Chondrocyte (in vitro differentiated cells): Measurements from ENCODE around the gene ADGRF5. TPM values are rescaled to one million over a fixed set of nuclear protein-coding genes. Genes with fewer than 3 reads are reported as not detected.
A peak's percentile ranks its signal among the peaks of the same experiment; 100 is the strongest.

Experiments used
- DNase-seq: peaks from one replicate; pipeline ENCODE4 v3.0.0; 2021; ENCODE audit warnings: mixed read lengths, low spot score
- H3K27ac Mint-ChIP-seq: one replicate; pipeline ENCODE4 v1.8.0; 2021; ENCODE audit warnings: mild to moderate bottlenecking, moderate library complexity, mixed read lengths; ENCODE audit not compliant: unreplicated experiment
- H3K27me3 Mint-ChIP-seq: 2 replicates; pipeline ENCODE4 v1.8.0; 2021; ENCODE audit warnings: low read depth, mixed read lengths
- H3K36me3 Mint-ChIP-seq: 2 replicates; pipeline ENCODE4 v1.8.0; 2021; ENCODE audit warnings: low read depth, mixed read lengths
- H3K4me1 Mint-ChIP-seq: 2 replicates; pipeline ENCODE4 v1.8.0; 2021; ENCODE audit warnings: low read depth, mild to moderate bottlenecking, mixed read lengths
- H3K4me3 Mint-ChIP-seq: one replicate; pipeline ENCODE4 v1.8.0; 2021; ENCODE audit warnings: mild to moderate bottlenecking, moderate library complexity, mixed read lengths; ENCODE audit not compliant: unreplicated experiment
- H3K9me3 Mint-ChIP-seq: 2 replicates; pipeline ENCODE4 v1.8.0; 2021; ENCODE audit warnings: low read depth, mixed read lengths
- CTCF ChIP-seq: fragments of 200-600 bp; sonication (generic); IDR thresholded peaks from 2 replicates; pipeline ENCODE4 v1.5.0; 2021; ENCODE audit warnings: antibody characterized with exemption, mild to moderate bottlenecking, moderate library complexity
- total RNA-seq: library from RNA; stranded (reverse); gene quantifications from 3 replicates; pipeline ENCODE4 v1.2.1, GENCODE V29; 2021

ADGRF5 gene
- total RNA-seq, 1 donor from 2014 or later = 0.67 TPM

DNA sequence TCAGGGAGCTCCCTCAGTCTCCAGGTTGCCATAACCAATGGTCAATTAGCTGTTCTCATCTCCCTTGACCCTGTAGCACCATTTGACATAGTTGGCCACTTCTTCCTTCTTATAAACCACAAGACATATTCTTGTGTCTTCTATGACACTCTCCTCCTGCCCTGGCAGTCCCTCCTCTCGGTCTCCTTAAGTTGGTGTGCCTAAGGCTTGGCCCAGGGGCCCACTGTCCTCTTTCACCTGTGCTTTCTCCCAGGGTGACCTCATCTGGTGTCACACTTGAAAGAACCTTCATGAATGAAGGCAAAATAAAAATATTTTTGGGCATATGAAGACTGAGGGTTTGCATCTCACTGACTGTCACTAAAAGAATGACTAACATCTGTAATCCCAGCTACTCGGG lies 9.7 kb upstream of the ADGRF5 start:
- Mint-ChIP-seq H3K27me3 (peaks cover 5% of the 10 kb centered on the region), H3K4me1 (peaks cover 35% of the 10 kb centered on the region), H3K27ac (no peak overlapping the region), H3K9me3 (no peaks in the 10 kb centered on the region), H3K4me3 (no peak overlapping the region), H3K36me3 (no peaks in the 10 kb centered on the region)
- no peak for DNase-seq
- TF ChIP-seq CTCF = no peak

GRCh38 chr6:46930331-46930730 lies 8.6 kb upstream of the ADGRF5 start:
- Mint-ChIP-seq H3K4me1 (peaks cover 35% of the 10 kb centered on the region), H3K9me3 (no peaks in the 10 kb centered on the region), H3K4me3 (no peak overlapping the region), H3K27ac (no peak overlapping the region), H3K36me3 (no peaks in the 10 kb centered on the region), H3K27me3 (no peaks in the 10 kb centered on the region)
- no peak for TF ChIP-seq CTCF
- DNase-seq = no peak

- H3K4me3 Mint-ChIP-seq = no peak overlapping the region
- peaks cover 15% of the 10 kb centered on the region for H3K4me1 Mint-ChIP-seq
- H3K9me3 Mint-ChIP-seq = no peaks in the 10 kb centered on the region
- no peaks in the 10 kb centered on the region for H3K36me3 Mint-ChIP-seq
- H3K27me3 Mint-ChIP-seq = no peaks in the 10 kb centered on the region
- TF ChIP-seq CTCF = no peak
- no peak for DNase-seq
- H3K27ac Mint-ChIP-seq = peak overlapping the region; percentile 35
These were observed 5.3 kb upstream of the ADGRF5 start for GRCh38 chr6:46927066-46927465.

GRCh38 chr6:46926481-46926880 lies 4.7 kb upstream of the ADGRF5 start:
- H3K4me3 Mint-ChIP-seq = no peak overlapping the region
- TF ChIP-seq CTCF = no peak
- H3K27me3 Mint-ChIP-seq = no peaks in the 10 kb centered on the region
- no peaks in the 10 kb centered on the region for H3K36me3 Mint-ChIP-seq
- peaks cover 15% of the 10 kb centered on the region for H3K4me1 Mint-ChIP-seq
- H3K9me3 Mint-ChIP-seq = no peaks in the 10 kb centered on the region
- DNase-seq = no peak
- peak overlapping the region; percentile 35 for H3K27ac Mint-ChIP-seq

GRCh38 chr6:46925563-46926253 lies 4.0 kb upstream of the ADGRF5 start:
- peaks cover 15% of the 10 kb centered on the region for H3K4me1 Mint-ChIP-seq
- H3K4me3 Mint-ChIP-seq = no peak overlapping the region
- no peaks in the 10 kb centered on the region for H3K27me3 Mint-ChIP-seq
- H3K36me3 Mint-ChIP-seq = no peaks in the 10 kb centered on the region
- H3K27ac Mint-ChIP-seq = peak overlapping the region; percentile 88
- TF ChIP-seq CTCF = no peak
- DNase-seq = no peak
- no peaks in the 10 kb centered on the region for H3K9me3 Mint-ChIP-seq
